HG03439 (cell line): ENCODE results near the gene LGALS7B.

Experiments used
- ATAC-seq: cut with Tn5 transposase; IDR thresholded peaks from one replicate; pipeline ENCODE4 v1.9.1; 2021; ENCODE audit warnings: mild to moderate bottlenecking, moderate library complexity; ENCODE audit not compliant: unreplicated experiment

Gene LGALS7B

GRCh38 chr19:38839816-38840582 lies 51.0 kb downstream of the LGALS7B start:
- ATAC-seq, result no peak

GRCh38 chr19:38840583-38840968 lies 51.6 kb downstream of the LGALS7B start:
- ATAC-seq, result no peak
